Esophagus squamous epithelium (tissue), 5 donors: ENCODE data around the gene ZCCHC7. TPM values are rescaled to one million over a fixed set of nuclear protein-coding genes. Genes with fewer than 3 reads are reported as not detected.

Source experiments
- DNase-seq: peaks from one replicate; lab custom pipeline; 2025; lab: John Stamatoyannopoulos, UW
- H3K27ac ChIP-seq, 4 donors: fragments of 200-600 bp; sonication (generic); one replicate each; pipeline ENCODE4 v1.5.1; 2016 to 2019; ENCODE audit warnings: mild to moderate bottlenecking in 1 of 4
- H3K27me3 ChIP-seq, 4 donors: fragments of 200-600 bp; sonication (generic); 1 replicate in 3 of 4; 2 replicates in 1 of 4; pipeline versions ENCODE4 v1.5.1 to v1.6.0; 2017 to 2021; ENCODE audit warnings: antibody characterized with exemption in 1 of 4
- H3K36me3 ChIP-seq, 3 donors: fragments of 200-600 bp; sonication (generic); one replicate each; pipeline ENCODE4 v1.5.1; 2016 to 2019
- H3K4me1 ChIP-seq, 3 donors: fragments of 200-600 bp; sonication (generic); one replicate each; pipeline ENCODE4 v1.5.1; 2017 to 2019
- H3K4me3 ChIP-seq, 4 donors: fragments of 200-600 bp; sonication (generic); 1 replicate in 3 of 4; 2 replicates in 1 of 4; pipeline ENCODE4 v1.5.1; 2016 to 2019; ENCODE audit warnings: mild to moderate bottlenecking in 2 of 4, moderate library complexity in 1 of 4
- H3K9me3 ChIP-seq, 3 donors: fragments of 200-600 bp; sonication (generic); one replicate each; pipeline ENCODE4 v1.5.1; 2016 to 2019
- CTCF ChIP-seq, 6 experiments: fragments of 450-650 bp in 4 of 6; fragments of 200-600 bp in 2 of 6; sonication (generic) in 2 of 6; IDR thresholded peaks; one replicate each; pipeline ENCODE4 v1.5.1; 2016 to 2019; ENCODE audit warnings: antibody characterized with exemption in 6 of 6, mild to moderate bottlenecking in 4 of 6, moderate library complexity in 4 of 6
- POLR2A ChIP-seq, 4 donors: fragments of 450-650 bp; IDR thresholded peaks; one replicate each; pipeline ENCODE4 v1.6.1; 2017; ENCODE audit warnings: antibody characterized with exemption in 4 of 4, mild to moderate bottlenecking in 4 of 4, moderate library complexity in 3 of 4
- WGBS, 2 donors: methylation state at CpG; one replicate each; pipeline ENCODE4 v1.1.5; 2018; 5-methylcytosine and 5-hydroxymethylcytosine counted together
- intact Hi-C: fragments of 100-400 bp; cut with DNase I; formaldehyde crosslinking; loops from one replicate; pipeline ENCODE4 v1.15.0; 2022
- total RNA-seq, 4 donors: library from RNA; depleted of rRNA; stranded (reverse); fragments of >200 nt; gene quantifications; one replicate each; pipeline ENCODE4 v1.1.0, GENCODE V29; 2016
- donor health status: DM: yes; HTN: yes; CAD: no.

The ZCCHC7 gene
- total RNA-seq, 4 donors from 2014 or later: 6.1 to 21.6 (median 13.0) TPM

GRCh38 chr9:37097294-37097693, 23.1 kb upstream of the ZCCHC7 start:
- TF ChIP-seq POLR2A (IDR thresholded peaks at IDR 0.05) (no peak), CTCF (IDR thresholded peaks at IDR 0.05) (no peak)
- no peaks in the 10 kb centered on the region for H3K36me3 ChIP-seq
- H3K4me1 ChIP-seq: no peaks in the 10 kb centered on the region
- H3K27ac ChIP-seq: no peak overlapping the region
- intact Hi-C loops: no loop called here
- DNase-seq: no peak
- no peaks in the 10 kb centered on the region for H3K9me3 ChIP-seq
- no peak overlapping the region for H3K4me3 ChIP-seq
- H3K27me3 ChIP-seq: no peaks in the 10 kb centered on the region
- 48 to 72% methylated on average over 1 of the region's 1 CpG for WGBS, 2 donors

DNA sequence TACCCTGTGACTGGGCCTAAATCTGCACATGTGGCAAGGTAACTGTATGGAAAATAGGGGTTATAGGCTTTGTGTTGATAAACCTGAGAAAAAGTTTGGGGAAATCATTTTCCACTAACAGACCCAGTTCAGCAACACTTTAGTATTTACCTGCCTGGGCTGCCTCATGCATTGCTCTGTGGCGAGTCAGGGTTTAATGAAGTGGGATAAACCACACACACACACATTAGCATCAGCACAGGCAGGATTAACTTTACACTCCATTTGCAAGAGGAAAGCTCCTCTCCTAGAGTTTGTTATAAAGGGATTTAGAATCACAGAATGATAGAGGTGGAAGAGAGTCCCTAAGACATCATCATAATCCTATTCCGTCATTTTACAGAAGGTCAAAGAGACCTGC, 20.0 kb upstream of the ZCCHC7 start:
- Histone ChIP-seq H3K27ac (no peak overlapping the region), H3K27me3 (no peaks in the 10 kb centered on the region), H3K36me3 (no peaks in the 10 kb centered on the region), H3K9me3 (no peaks in the 10 kb centered on the region), H3K4me1 (no peaks in the 10 kb centered on the region), H3K4me3 (no peak overlapping the region)
- no peak for TF ChIP-seq CTCF (IDR thresholded peaks at IDR 0.05)
- TF ChIP-seq POLR2A (IDR thresholded peaks at IDR 0.05): no peak
- no peak for DNase-seq
- intact Hi-C loops: no loop called here
- 61 to 69% methylated on average over 2 of the region's 2 CpGs for WGBS, 2 donors

DNA sequence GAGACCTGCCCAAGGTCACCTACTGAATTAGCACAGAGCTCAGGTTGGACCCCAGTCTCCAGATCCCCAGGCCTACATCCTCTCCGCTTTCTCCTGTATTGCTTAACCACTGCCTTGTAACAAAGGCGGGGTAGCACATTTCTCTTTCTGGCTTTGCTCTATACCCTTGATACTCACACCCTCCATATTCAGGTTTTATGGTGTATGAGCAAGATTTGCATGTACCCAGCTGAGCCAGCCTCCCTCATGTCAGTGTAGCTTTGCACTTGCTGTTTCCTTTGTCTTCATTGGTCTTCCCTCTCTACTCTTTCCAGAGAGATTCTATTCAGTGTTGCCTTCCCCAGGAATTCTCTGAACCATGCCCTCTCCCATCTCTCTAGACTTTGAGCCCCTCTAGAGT, 19.6 kb upstream of the ZCCHC7 start:
- Histone ChIP-seq H3K4me1 (no peaks in the 10 kb centered on the region), H3K27ac (no peak overlapping the region), H3K9me3 (no peaks in the 10 kb centered on the region), H3K4me3 (no peak overlapping the region), H3K27me3 (no peaks in the 10 kb centered on the region), H3K36me3 (no peaks in the 10 kb centered on the region)
- TF ChIP-seq POLR2A (IDR thresholded peaks at IDR 0.05): no peak
- TF ChIP-seq CTCF (IDR thresholded peaks at IDR 0.05): no peak
- 89 to 92% methylated on average over 2 of the region's 2 CpGs for WGBS, 2 donors
- no peak for DNase-seq
- intact Hi-C loops: no loop called here

- intact Hi-C loops: no loop called here
- no peak for DNase-seq
- 19 to 44% methylated on average over 3 of the region's 3 CpGs for WGBS, 2 donors
Observed at GRCh38 chr9:37102486-37102885, 17.9 kb upstream of the ZCCHC7 start.

More at GRCh38 chr9:37102486-37102885, 17.9 kb upstream of the ZCCHC7 start:
- H3K4me3 ChIP-seq: no peak overlapping the region
- no peaks in the 10 kb centered on the region for H3K9me3 ChIP-seq
- TF ChIP-seq CTCF (IDR thresholded peaks at IDR 0.05) (no peak), POLR2A (IDR thresholded peaks at IDR 0.05) (no peak)
- peaks cover 0 to 6% (median 0%) of the 10 kb centered on the region in 4 donors for H3K27me3 ChIP-seq
- H3K27ac ChIP-seq: no peak overlapping the region
- no peaks in the 10 kb centered on the region for H3K4me1 ChIP-seq
- H3K36me3 ChIP-seq: no peaks in the 10 kb centered on the region
